Right atrium auricular region (tissue), 2 donors: ENCODE measurements around the gene DCHS2. TPM values are rescaled to one million over a fixed set of nuclear protein-coding genes. Genes with fewer than 3 reads are reported as not detected.

Source experiments
- DNase-seq: peaks from one replicate; pipeline ENCODE4 v3.0.0-alpha.2; 2019; ENCODE audit warnings: low spot score
- H3K27ac ChIP-seq, 2 donors: fragments of 200-600 bp; sonication (generic); 1 replicate in 1 of 2; 2 replicates in 1 of 2; pipeline ENCODE4 v1.5.1; 2016 to 2019
- H3K27me3 ChIP-seq, 2 donors: fragments of 200-600 bp; sonication (generic); one replicate each; pipeline versions ENCODE4 v1.5.1 to v1.6.0; 2017 to 2019
- H3K36me3 ChIP-seq: fragments of 200-600 bp; sonication (generic); one replicate; pipeline ENCODE4 v1.5.1; 2016
- H3K4me1 ChIP-seq, 2 donors: fragments of 200-600 bp; sonication (generic); one replicate each; pipeline versions ENCODE4 v1.5.1 to v1.6.0; 2017 to 2019
- H3K4me3 ChIP-seq, 2 donors: fragments of 200-600 bp; sonication (generic); 1 replicate in 1 of 2; 2 replicates in 1 of 2; pipeline ENCODE4 v1.5.1; 2017 to 2019; ENCODE audit warnings: mild to moderate bottlenecking in 1 of 2, moderate library complexity in 1 of 2
- H3K9me3 ChIP-seq, 2 donors: fragments of 200-600 bp; sonication (generic); one replicate each; pipeline ENCODE4 v1.5.1; 2019
- total RNA-seq, 2 donors: library from RNA; depleted of rRNA; stranded (reverse); fragments of >200 nt; gene quantifications; one replicate each; pipeline ENCODE4 v1.1.0, GENCODE V29; 2016
- TF ChIP-seq, protein P1 (sequence below), 2 donors: fragments of 200-600 bp; sonication (generic); IDR thresholded peaks; one replicate each; pipeline ENCODE4 v1.5.1; 2019; ENCODE audit warnings: antibody characterized with exemption in 2 of 2

DCHS2 gene
- total RNA-seq, 2 donors from 2014 or later = 0.04 TPM; not detected in 1

DNA sequence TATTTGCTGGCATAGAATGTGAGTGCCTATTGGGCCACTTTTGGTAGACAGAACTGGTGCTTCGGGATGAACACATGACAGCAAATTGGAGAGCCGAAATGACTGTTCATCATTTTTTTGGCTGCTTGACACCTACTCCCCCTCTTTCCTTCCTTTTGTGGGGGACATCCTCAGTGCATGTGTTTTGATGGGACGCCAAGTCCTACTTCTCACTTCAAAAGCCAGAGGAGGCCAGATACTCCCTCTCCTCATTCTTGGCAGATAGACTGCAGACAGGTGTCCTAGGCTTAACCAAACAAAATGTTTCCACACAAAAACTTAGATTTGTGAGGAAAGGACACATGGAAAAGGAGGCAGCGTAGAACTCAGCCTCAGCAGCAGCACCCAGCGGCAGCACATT is 62.4 kb downstream of the DCHS2 start:
- Histone ChIP-seq H3K4me3 (no peak overlapping the region), H3K27me3 (no peaks in the 10 kb centered on the region), H3K36me3 (no peaks in the 10 kb centered on the region), H3K9me3 (no peaks in the 10 kb centered on the region), H3K27ac (no peak overlapping the region), H3K4me1 (no peaks in the 10 kb centered on the region)
- DNase-seq = no peak
- TF ChIP-seq, protein P1, sequence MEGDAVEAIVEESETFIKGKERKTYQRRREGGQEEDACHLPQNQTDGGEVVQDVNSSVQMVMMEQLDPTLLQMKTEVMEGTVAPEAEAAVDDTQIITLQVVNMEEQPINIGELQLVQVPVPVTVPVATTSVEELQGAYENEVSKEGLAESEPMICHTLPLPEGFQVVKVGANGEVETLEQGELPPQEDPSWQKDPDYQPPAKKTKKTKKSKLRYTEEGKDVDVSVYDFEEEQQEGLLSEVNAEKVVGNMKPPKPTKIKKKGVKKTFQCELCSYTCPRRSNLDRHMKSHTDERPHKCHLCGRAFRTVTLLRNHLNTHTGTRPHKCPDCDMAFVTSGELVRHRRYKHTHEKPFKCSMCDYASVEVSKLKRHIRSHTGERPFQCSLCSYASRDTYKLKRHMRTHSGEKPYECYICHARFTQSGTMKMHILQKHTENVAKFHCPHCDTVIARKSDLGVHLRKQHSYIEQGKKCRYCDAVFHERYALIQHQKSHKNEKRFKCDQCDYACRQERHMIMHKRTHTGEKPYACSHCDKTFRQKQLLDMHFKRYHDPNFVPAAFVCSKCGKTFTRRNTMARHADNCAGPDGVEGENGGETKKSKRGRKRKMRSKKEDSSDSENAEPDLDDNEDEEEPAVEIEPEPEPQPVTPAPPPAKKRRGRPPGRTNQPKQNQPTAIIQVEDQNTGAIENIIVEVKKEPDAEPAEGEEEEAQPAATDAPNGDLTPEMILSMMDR (IDR thresholded peaks at IDR 0.05) = no peak

DNA sequence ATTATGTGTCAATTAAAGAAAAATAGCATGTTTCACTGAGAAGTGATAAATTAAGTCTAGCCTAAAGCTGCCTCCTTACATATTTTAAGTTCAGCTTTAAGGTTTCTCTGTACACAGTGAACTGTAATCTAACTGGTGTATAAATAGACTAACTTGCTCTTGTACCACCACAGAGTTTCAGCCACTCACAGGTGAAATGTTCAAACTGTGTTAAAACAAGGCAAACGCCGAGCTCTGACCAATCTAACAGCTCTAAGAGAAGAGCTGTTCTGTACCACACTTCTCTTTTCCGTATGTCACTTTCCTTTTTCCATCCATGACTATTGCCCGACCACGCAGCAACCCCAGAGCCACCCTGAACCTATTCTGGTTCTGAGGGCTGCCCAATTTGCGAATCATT is 64.5 kb downstream of the DCHS2 start:
- Histone ChIP-seq H3K9me3 (no peaks in the 10 kb centered on the region), H3K4me1 (no peaks in the 10 kb centered on the region), H3K27me3 (no peaks in the 10 kb centered on the region), H3K27ac (no peak overlapping the region), H3K4me3 (no peak overlapping the region), H3K36me3 (no peaks in the 10 kb centered on the region)
- TF ChIP-seq, protein P1 (IDR thresholded peaks at IDR 0.05) = no peak
- DNase-seq = no peak

DNA sequence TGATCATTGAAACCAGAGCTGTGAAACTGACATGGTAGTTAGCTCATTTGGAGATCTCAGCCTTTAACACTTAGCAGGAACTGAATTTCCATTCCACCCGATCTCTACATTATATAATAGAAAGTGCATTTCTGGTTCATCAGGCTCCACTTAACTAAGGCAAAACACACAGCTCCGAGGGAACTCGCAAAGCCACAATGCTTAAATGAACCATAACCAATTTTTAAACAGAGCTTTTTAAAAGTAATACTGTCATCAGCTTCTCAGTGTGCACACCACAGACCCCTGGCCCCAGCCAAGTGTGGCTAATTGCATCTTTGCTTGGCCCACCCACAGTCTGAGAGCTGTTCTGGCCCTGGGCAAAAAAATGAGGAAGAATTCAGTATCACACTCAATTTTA is 66.1 kb downstream of the DCHS2 start:
- no peaks in the 10 kb centered on the region for H3K36me3 ChIP-seq
- DNase-seq = no peak
- H3K9me3 ChIP-seq = no peaks in the 10 kb centered on the region
- no peaks in the 10 kb centered on the region for H3K27me3 ChIP-seq
- TF ChIP-seq, protein P1 (IDR thresholded peaks at IDR 0.05) = no peak
- no peaks in the 10 kb centered on the region for H3K4me1 ChIP-seq
- no peak overlapping the region for H3K4me3 ChIP-seq
- no peak overlapping the region for H3K27ac ChIP-seq

DNA sequence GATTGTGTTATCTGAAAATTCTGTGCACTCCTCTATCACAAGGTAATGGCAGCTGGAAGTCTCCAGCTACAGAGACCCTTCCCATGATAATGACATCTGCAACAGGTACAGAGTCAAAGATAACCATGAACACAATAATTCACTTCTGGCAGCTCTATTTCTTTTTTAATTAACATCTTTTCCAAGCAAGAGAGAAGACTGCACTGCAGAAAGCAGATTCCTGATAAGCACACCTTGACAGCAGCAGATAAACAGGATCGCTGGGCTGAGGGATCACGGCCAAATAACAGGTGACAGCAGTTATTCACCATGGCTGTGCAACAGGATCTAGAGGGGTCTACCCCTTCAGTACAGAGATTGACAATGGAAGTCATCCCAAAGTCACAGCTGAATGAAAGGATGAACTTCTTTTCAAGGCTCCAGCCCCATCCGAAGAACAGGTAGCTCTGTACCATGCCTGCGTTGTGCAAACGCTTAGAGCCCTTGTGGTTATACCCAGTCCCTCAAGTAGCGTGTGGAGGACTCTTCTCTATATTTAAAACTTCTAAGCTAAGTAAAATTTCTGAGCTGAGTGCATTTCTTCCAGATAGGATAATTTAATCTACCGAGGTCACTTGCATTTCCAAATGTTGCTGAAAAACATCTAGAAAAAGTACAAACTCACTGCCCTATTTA is 66.7 kb downstream of the DCHS2 start:
- Histone ChIP-seq H3K27ac (no peak overlapping the region), H3K4me1 (no peaks in the 10 kb centered on the region), H3K36me3 (no peaks in the 10 kb centered on the region), H3K9me3 (no peaks in the 10 kb centered on the region), H3K27me3 (no peaks in the 10 kb centered on the region), H3K4me3 (no peak overlapping the region)
- DNase-seq = no peak
- TF ChIP-seq, protein P1 (IDR thresholded peaks at IDR 0.05) = no peak

DNA sequence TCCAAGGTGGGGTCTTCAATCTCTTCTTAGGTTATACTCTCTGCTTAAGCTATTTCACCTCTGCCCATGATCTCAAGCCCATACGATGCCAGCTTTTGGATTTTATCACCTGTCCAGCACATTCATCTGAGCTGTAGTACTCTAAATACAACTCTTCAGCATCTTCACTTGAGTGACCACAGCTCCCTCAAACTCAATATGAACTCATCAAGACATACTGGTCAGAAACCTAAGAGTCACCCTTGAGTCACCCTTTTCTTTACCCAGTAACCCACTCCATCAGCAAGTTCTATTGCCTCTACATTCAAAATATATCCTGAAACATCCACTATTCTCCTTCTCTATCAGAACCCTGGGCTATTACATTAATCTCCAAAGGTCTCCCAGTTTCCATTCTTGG is 69.4 kb downstream of the DCHS2 start:
- no peak overlapping the region for H3K27ac ChIP-seq
- no peaks in the 10 kb centered on the region for H3K36me3 ChIP-seq
- DNase-seq = no peak
- H3K4me3 ChIP-seq = no peak overlapping the region
- peaks cover 0 to 3% of the 10 kb centered on the region in 2 donors for H3K4me1 ChIP-seq
- TF ChIP-seq, protein P1 (IDR thresholded peaks at IDR 0.05) = no peak
- H3K27me3 ChIP-seq = no peaks in the 10 kb centered on the region
- H3K9me3 ChIP-seq = no peaks in the 10 kb centered on the region

DNA sequence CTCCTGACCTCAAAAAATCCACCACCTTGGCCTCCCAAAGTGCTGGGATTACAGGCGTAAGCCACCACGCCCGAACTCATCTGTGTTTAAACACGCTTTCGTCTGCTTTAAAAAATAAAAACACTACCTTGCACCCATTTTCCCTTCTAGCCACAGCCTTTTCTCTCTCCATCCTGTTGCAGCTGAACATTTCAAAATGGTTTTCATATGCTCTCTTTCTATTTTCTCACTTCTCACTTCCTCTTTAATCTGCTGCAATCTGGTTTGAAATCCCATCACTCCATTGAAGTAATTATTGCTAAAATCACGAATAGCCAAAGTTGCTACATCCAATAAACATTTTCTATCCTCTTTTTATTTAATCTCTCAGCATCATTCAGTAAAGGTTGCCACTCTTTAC is 70.0 kb downstream of the DCHS2 start:
- H3K27ac ChIP-seq = no peak overlapping the region
- H3K36me3 ChIP-seq = no peaks in the 10 kb centered on the region
- no peak for DNase-seq
- no peaks in the 10 kb centered on the region for H3K27me3 ChIP-seq
- no peak overlapping the region for H3K4me3 ChIP-seq
- H3K9me3 ChIP-seq = no peaks in the 10 kb centered on the region
- peaks cover 0 to 4% of the 10 kb centered on the region in 2 donors for H3K4me1 ChIP-seq
- TF ChIP-seq, protein P1 (IDR thresholded peaks at IDR 0.05) = no peak
